IMR-90 (cell line): Measurements from ENCODE around the gene HOMER3. TPM values are rescaled to one million over a fixed set of nuclear protein-coding genes. Genes with fewer than 3 reads are reported as not detected.
A peak's percentile ranks its signal among the peaks of the same experiment; 100 is the strongest.

Experiments used
- ATAC-seq: fragments of 200-7000 bp; cut with Tn5 transposase; 2 replicates; pipeline ENCODE4 v1.9.1; 2020; ENCODE audit warnings: low read depth, mild to moderate bottlenecking, moderate library complexity
- BruUV-seq: library from RNA; stranded (reverse); fragments of 400-500 nt; replicated peaks from 2 replicates; lab custom pipeline; 2021; lab: Mats Ljungman, UMichigan
- CTCF ChIA-PET: fragments of 300-600 bp; formaldehyde crosslinking; extraction: SDS; loops from one replicate; lab custom pipeline; 2021; ENCODE audit warnings: antibody characterized with exemption; lab: Yijun Ruan, JAX
- POLR2A ChIA-PET: fragments of 300-600 bp; sonication (Branson Sonifier 250); formaldehyde crosslinking; loops from one replicate; lab custom pipeline; 2022; ENCODE audit warnings: antibody characterized with exemption; ENCODE audit not compliant: unreplicated experiment; lab: Charles Lee
- DNase-seq: peaks from one replicate; pipeline ENCODE4 v3.0.0; 2013
- H2AFZ ChIP-seq: replicated peaks from 2 replicates; pipeline ENCODE3; 2013; ENCODE audit warnings: low read length, mild to moderate bottlenecking; ENCODE audit not compliant: poor library complexity
- H2AK5ac ChIP-seq: 2 replicates; pipeline ENCODE4 v1.6.1; 2013; ENCODE audit warnings: low read depth, low read length, inconsistent platforms
- H2AK9ac ChIP-seq: replicated peaks from 2 replicates; pipeline ENCODE3; 2013; ENCODE audit warnings: mild to moderate bottlenecking, low read depth, low read length, moderate library complexity; ENCODE audit not compliant: poor library complexity
- H2BK120ac ChIP-seq: 2 replicates; pipeline ENCODE4 v1.6.1; 2013; ENCODE audit warnings: low read depth, low read length, inconsistent platforms
- H2BK15ac ChIP-seq: 3 replicates; pipeline ENCODE4 v1.6.1; 2013; ENCODE audit warnings: low read depth, low read length, inconsistent platforms
- H2BK20ac ChIP-seq: 2 replicates; pipeline ENCODE4 v1.6.1; 2013; ENCODE audit warnings: low read depth, mild to moderate bottlenecking, inconsistent platforms, low read length, moderate library complexity
- H2BK5ac ChIP-seq: 2 replicates; pipeline ENCODE4 v1.6.1; 2013; ENCODE audit warnings: mild to moderate bottlenecking, low read depth, low read length, inconsistent platforms; ENCODE audit not compliant: poor library complexity, severe bottlenecking
- H3K14ac ChIP-seq: replicated peaks from 2 replicates; pipeline ENCODE4 v1.6.1; 2013; ENCODE audit warnings: low read depth, low read length, inconsistent platforms
- H3K18ac ChIP-seq: 2 replicates; pipeline ENCODE4 v1.6.1; 2013; ENCODE audit warnings: low read depth, low read length, control low read depth
- H3K23ac ChIP-seq: 2 replicates; pipeline ENCODE4 v1.6.1; 2013; ENCODE audit warnings: low read depth, low read length, inconsistent platforms
- H3K27ac ChIP-seq: 2 replicates; pipeline ENCODE4 v1.5.1; 2013; ENCODE audit warnings: mild to moderate bottlenecking, control low read depth, low read length; ENCODE audit not compliant: insufficient read depth
- H3K27me3 ChIP-seq: 2 replicates; pipeline ENCODE4 v1.6.1; 2013; ENCODE audit warnings: low read length; ENCODE audit not compliant: control insufficient read depth, insufficient read depth
- H3K36me3 ChIP-seq: 2 replicates; pipeline ENCODE4 v1.6.1; 2013; ENCODE audit warnings: low read length, mixed read lengths; ENCODE audit not compliant: control insufficient read depth, insufficient read depth
- H3K4ac ChIP-seq: 2 replicates; pipeline ENCODE4 v1.6.1; 2013; ENCODE audit warnings: low read depth, low read length, inconsistent platforms
- H3K4me1 ChIP-seq: 2 replicates; pipeline ENCODE4 v1.6.1; 2013; ENCODE audit warnings: low read length, mixed read lengths; ENCODE audit not compliant: control insufficient read depth, insufficient read depth
- H3K4me2 ChIP-seq: 2 replicates; pipeline ENCODE4 v1.6.1; 2013; ENCODE audit warnings: low read depth, mild to moderate bottlenecking, control low read depth, low read length, moderate library complexity
- H3K4me3 ChIP-seq: 2 replicates; pipeline ENCODE4 v1.5.1; 2013; ENCODE audit warnings: low read depth, mild to moderate bottlenecking, control low read depth, low read length, moderate library complexity; ENCODE audit not compliant: insufficient read depth
- H3K56ac ChIP-seq: 2 replicates; pipeline ENCODE4 v1.6.1; 2013; ENCODE audit warnings: low read length, inconsistent platforms; ENCODE audit not compliant: insufficient read depth; ENCODE audit errors: extremely low read depth
- H3K79me1 ChIP-seq, 2 experiments: 2 replicates each; pipeline ENCODE4 v1.6.1; 2013; ENCODE audit warnings: low read length in 2 of 2, inconsistent platforms in 1 of 2, low read depth in 1 of 2
- H3K9ac ChIP-seq: 2 replicates; pipeline ENCODE4 v1.6.1; 2013; ENCODE audit warnings: low read depth, low read length, control low read depth
- H3K9me1 ChIP-seq: 2 replicates; pipeline ENCODE4 v1.6.1; 2013; ENCODE audit warnings: low read length, inconsistent platforms; ENCODE audit not compliant: insufficient read depth
- H3K9me3 ChIP-seq: 2 replicates; pipeline ENCODE4 v1.6.1; 2013; ENCODE audit warnings: low read length; ENCODE audit not compliant: control insufficient read depth, insufficient read depth
- H4K20me1 ChIP-seq: 2 replicates; pipeline ENCODE4 v1.6.1; 2013; ENCODE audit warnings: low read length, inconsistent platforms; ENCODE audit not compliant: insufficient read depth
- H4K5ac ChIP-seq: 2 replicates; pipeline ENCODE4 v1.6.1; 2013; ENCODE audit warnings: mild to moderate bottlenecking, low read depth, low read length, control low read depth
- H4K8ac ChIP-seq, 2 experiments: 2 replicates each; pipeline ENCODE4 v1.6.1; 2013; ENCODE audit warnings: low read depth in 2 of 2, low read length in 2 of 2, control low read depth in 1 of 2, inconsistent platforms in 1 of 2
- H4K91ac ChIP-seq: 2 replicates; pipeline ENCODE4 v1.6.1; 2013; ENCODE audit warnings: low read depth, low read length, inconsistent platforms; ENCODE audit not compliant: insufficient read depth
- BHLHE40 ChIP-seq: fragments of 150-350 bp; IDR thresholded peaks from 2 replicates; pipeline ENCODE4 v1.6.1; 2016; ENCODE audit warnings: mild to moderate bottlenecking, low read depth, low read length
- CEBPB ChIP-seq: IDR thresholded peaks from 2 replicates; pipeline ENCODE4 v1.6.1; 2012; ENCODE audit warnings: low read depth, low read length, improper control_type of control experiment
- CHD1 ChIP-seq: IDR thresholded peaks from 2 replicates; pipeline ENCODE4 v1.6.1; 2012; ENCODE audit warnings: low read depth, low read length, improper control_type of control experiment
- CTCF ChIP-seq: conservative IDR thresholded peaks from 2 replicates; pipeline ENCODE4 v1.5.1; 2012; ENCODE audit warnings: mild to moderate bottlenecking, low read depth, low read length, improper control_type of control experiment
- ELK1 ChIP-seq: fragments of 150-350 bp; IDR thresholded peaks from 2 replicates; pipeline ENCODE4 v1.6.1; 2016; ENCODE audit warnings: low read depth, mild to moderate bottlenecking, low read length, moderate library complexity, borderline replicate concordance
- MAFK ChIP-seq: IDR thresholded peaks from 2 replicates; pipeline ENCODE4 v1.6.1; 2012; ENCODE audit warnings: low read depth, low read length, improper control_type of control experiment
- MAZ ChIP-seq: IDR thresholded peaks from 2 replicates; pipeline ENCODE4 v1.6.1; 2012; ENCODE audit warnings: low read depth, mild to moderate bottlenecking, low read length, improper control_type of control experiment, moderate library complexity, borderline replicate concordance
- MXI1 ChIP-seq: IDR thresholded peaks from 2 replicates; pipeline ENCODE4 v1.6.1; 2012; ENCODE audit warnings: low read depth, mild to moderate bottlenecking, low read length, moderate library complexity, borderline replicate concordance
- NFE2L2 ChIP-seq: fragments of 150-350 bp; IDR thresholded peaks from 2 replicates; pipeline ENCODE4 v1.6.1; 2016; ENCODE audit warnings: low read depth, mild to moderate bottlenecking, low read length
- POLR2A ChIP-seq: IDR thresholded peaks from 2 replicates; pipeline ENCODE4 v1.6.1; 2012; ENCODE audit warnings: mild to moderate bottlenecking, low read depth, low read length
- RAD21 ChIP-seq: IDR thresholded peaks from 2 replicates; pipeline ENCODE4 v1.6.1; 2012; ENCODE audit warnings: low read length, improper control_type of control experiment
- RCOR1 ChIP-seq: IDR thresholded peaks from 2 replicates; pipeline ENCODE4 v1.6.1; 2012; ENCODE audit warnings: mild to moderate bottlenecking, low read length, improper control_type of control experiment; ENCODE audit not compliant: insufficient replicate concordance
- RFX5 ChIP-seq: IDR thresholded peaks from 2 replicates; pipeline ENCODE4 v1.8.0; 2012; ENCODE audit warnings: low read depth, mild to moderate bottlenecking, low read length, moderate library complexity
- SMC3 ChIP-seq: fragments of 150-350 bp; IDR thresholded peaks from 2 replicates; pipeline ENCODE4 v1.6.1; 2016; ENCODE audit warnings: low read depth, mild to moderate bottlenecking, antibody characterized with exemption, low read length, moderate library complexity
- USF2 ChIP-seq: fragments of 150-350 bp; IDR thresholded peaks from 2 replicates; pipeline ENCODE4 v1.6.1; 2017; ENCODE audit warnings: mild to moderate bottlenecking, antibody characterized with exemption, low read length, low read depth
- WGBS, 2 experiments: methylation state at CpG; one replicate each; pipeline versions ENCODE4 v1.1.5 to v1.1.7; 2013; ENCODE audit warnings: missing lambda C conversion rate in 2 of 2; ENCODE audit not compliant: insufficient read length in 1 of 2; ENCODE audit errors: extremely low coverage in 2 of 2; 5-methylcytosine and 5-hydroxymethylcytosine counted together
- dilution Hi-C: fragments of 300-500 bp; cut with HindIII; formaldehyde crosslinking; loops from one replicate; pipeline ENCODE4 v1.14.3; 2018; ENCODE audit warnings: low sequenced_read_pairs; ENCODE audit not compliant: unreplicated experiment
- in situ Hi-C: fragments of 300-500 bp; cut with MboI; formaldehyde crosslinking; loops from 3 replicates; pipeline ENCODE4 v1.14.3; 2019; ENCODE audit warnings: low sequenced_read_pairs, inconsistent platforms, mixed read lengths
- intact Hi-C: fragments of 100-400 bp; cut with micrococcal nuclease; formaldehyde crosslinking; loops from 2 replicates; pipeline ENCODE4 v1.10.0; 2022
- polyA plus RNA-seq, 3 experiments: library from polyadenylated mRNA; depleted of rRNA; stranded (reverse); fragments of >200 nt; gene quantifications; 2 replicates each; pipeline ENCODE4 v1.2.3, GENCODE V29; 2012; ENCODE audit warnings: low replicate concordance in 1 of 3
- total RNA-seq: library from RNA; depleted of rRNA; stranded (reverse); fragments of >200 nt; gene quantifications from 2 replicates; pipeline ENCODE4 v1.2.3, GENCODE V29; 2012

The HOMER3 gene
- total and polyA plus RNA-seq, 2 of the 4 experiments (the other 2 are of a cell fraction) = 53.4 to 77.0 TPM

GRCh38 chr19:18879579-18880373 lies 61.2 kb downstream of the HOMER3 start:
- Histone ChIP-seq H2BK5ac (no peak overlapping the region), H2AFZ (no peak overlapping the region), H3K27me3 (no peaks in the 10 kb centered on the region), H2AK9ac (no peak overlapping the region), H3K4me2 (no peak overlapping the region), H3K9ac (no peak overlapping the region), H3K9me3 (peaks cover 6% of the 10 kb centered on the region; the same call in 1 of the 2 replicates), H2BK20ac (no peak overlapping the region), H2AK5ac (no peak overlapping the region), H3K9me1 (no peaks in the 10 kb centered on the region; the same call in 1 of the 2 replicates), H3K4ac (no peak overlapping the region), H4K91ac (no peak overlapping the region), H2BK120ac (no peak overlapping the region), H4K5ac (no peak overlapping the region), H4K8ac (no peak overlapping the region), H3K18ac (no peak overlapping the region), H4K20me1 (no peaks in the 10 kb centered on the region), H3K14ac (no peak overlapping the region), H3K27ac (no peak overlapping the region), H2BK15ac (no peak overlapping the region), H3K23ac (no peak overlapping the region), H3K4me1 (no peaks in the 10 kb centered on the region), H3K56ac (no peak overlapping the region), H3K4me3 (no peak overlapping the region), H3K36me3 (peaks cover 3% of the 10 kb centered on the region; the same call in 1 of the 2 replicates), H3K79me1 (no peaks in the 10 kb centered on the region)
- ATAC-seq = peak; percentile 63
- ChIA-PET POLR2A (no interaction called here), CTCF (no interaction called here)
- 95% methylated on average over 7 of the region's 13 CpGs; no CpG with 5 or more reads in 1 of the 2 experiments for WGBS, 2 experiments
- intact Hi-C loops = no loop called here
- TF ChIP-seq MXI1 (no peak), CTCF (no peak), NFE2L2 (no peak), USF2 (no peak), RCOR1 (no peak), BHLHE40 (no peak), MAZ (no peak), ELK1 (no peak), RAD21 (no peak), MAFK (no peak), RFX5 (no peak), SMC3 (no peak), POLR2A (no peak), CEBPB (no peak), CHD1 (no peak)
- in situ Hi-C loops = no loop called here
- DNase-seq = no peak
- dilution Hi-C loops = no loop called here
- BruUV-seq = no TSS peak
